ENCODE data around the gene MAP1LC3B.

The MAP1LC3B gene

GRCh38 chr16:87409781-87410180, 17.6 kb downstream of the MAP1LC3B start:
- DNase-seq (ENCODE audit: low read depth), result no peak

GRCh38 chr16:87410530-87410929, 18.4 kb downstream of the MAP1LC3B start:
- no peak for DNase-seq (ENCODE audit: low read depth)

GRCh38 chr16:87410968-87411367, 18.8 kb downstream of the MAP1LC3B start:
- DNase-seq (ENCODE audit: low read depth), result no peak

- no peak for DNase-seq (ENCODE audit: low read depth)
Observed at GRCh38 chr16:87411375-87412271, 19.5 kb downstream of the MAP1LC3B start.

GRCh38 chr16:87412371-87412995, 20.3 kb downstream of the MAP1LC3B start:
- no peak for DNase-seq (ENCODE audit: low read depth)

- no peak for DNase-seq (ENCODE audit: low read depth)
Observed at GRCh38 chr16:87412996-87413421, 20.9 kb downstream of the MAP1LC3B start.

GRCh38 chr16:87414251-87414680, 22.1 kb downstream of the MAP1LC3B start:
- DNase-seq (ENCODE audit: low read depth), result no peak

- no peak for DNase-seq (ENCODE audit: low read depth)
Observed at GRCh38 chr16:87415441-87415840, 23.3 kb downstream of the MAP1LC3B start.

GRCh38 chr16:87416826-87417527, 24.8 kb downstream of the MAP1LC3B start:
- peak; percentile 31 for DNase-seq (ENCODE audit: low read depth)

- no peak for DNase-seq (ENCODE audit: low read depth)
Observed at GRCh38 chr16:87417528-87417910, 25.4 kb downstream of the MAP1LC3B start.

- no peak for DNase-seq (ENCODE audit: low read depth)
Observed at GRCh38 chr16:87418216-87418615, 26.1 kb downstream of the MAP1LC3B start.

- DNase-seq (ENCODE audit: low read depth), result no peak
Observed at GRCh38 chr16:87418644-87419043, 26.5 kb downstream of the MAP1LC3B start.

GRCh38 chr16:87420026-87421002, 28.2 kb downstream of the MAP1LC3B start:
- no peak for DNase-seq (ENCODE audit: low read depth)

- no peak for DNase-seq (ENCODE audit: low read depth)
Observed at GRCh38 chr16:87421003-87421912, 29.1 kb downstream of the MAP1LC3B start.

GRCh38 chr16:87422106-87422505, 30.0 kb downstream of the MAP1LC3B start:
- DNase-seq (ENCODE audit: low read depth), result no peak

- no peak for DNase-seq (ENCODE audit: low read depth)
Observed at GRCh38 chr16:87423429-87423828, 31.3 kb downstream of the MAP1LC3B start.

GRCh38 chr16:87424266-87424665, 32.1 kb downstream of the MAP1LC3B start:
- DNase-seq (ENCODE audit: low read depth), result no peak

- no peak for DNase-seq (ENCODE audit: low read depth)
Observed at GRCh38 chr16:87425941-87426340, 33.8 kb downstream of the MAP1LC3B start.

- DNase-seq (ENCODE audit: low read depth), result no peak
Observed at GRCh38 chr16:87426423-87427215, 34.5 kb downstream of the MAP1LC3B start.

GRCh38 chr16:87431926-87432325, 39.8 kb downstream of the MAP1LC3B start:
- peak; percentile 38 for DNase-seq (ENCODE audit: low read depth)
